ENCODE measurements around the gene SFMBT2.

SFMBT2 gene

DNA sequence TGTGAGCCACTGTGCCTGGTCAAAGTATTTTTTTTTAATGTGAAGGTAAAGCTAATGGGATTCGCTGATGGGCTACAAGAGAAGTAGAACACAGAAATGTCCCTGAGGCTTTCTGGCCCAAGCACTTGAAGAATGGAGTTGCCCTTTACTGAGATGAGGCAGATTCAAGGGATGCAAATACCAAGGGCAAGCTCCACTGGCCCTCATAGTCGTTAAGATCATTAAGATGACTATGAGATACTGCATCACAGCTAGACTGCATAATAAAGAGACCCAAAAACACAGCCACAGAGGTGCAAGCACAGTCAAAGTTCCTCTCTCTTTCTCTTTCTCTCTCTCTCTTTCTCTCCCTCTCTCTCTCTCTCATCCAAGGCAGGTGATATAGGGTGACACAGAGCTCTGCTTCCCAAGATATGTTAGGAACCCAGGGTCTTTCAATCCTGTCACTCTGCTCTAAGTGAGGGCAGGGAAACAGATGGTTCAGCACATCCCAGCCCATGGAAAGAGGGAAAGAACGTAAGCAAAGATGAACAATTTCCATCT lies 117.4 kb downstream of the SFMBT2 start:
- Histone ChIP-seq H3K27ac (no peak overlapping the region), H3K4me2 (no peak overlapping the region), H3K4me1 (ENCODE audit: low read depth, poor library complexity, severe bottlenecking) (peaks cover 8% of the 10 kb centered on the region), H3K9ac (no peak overlapping the region), H3K79me2 (ENCODE audit: insufficient read depth, low read depth) (peaks cover 93% of the 10 kb centered on the region), H2AFZ (ENCODE audit: low read depth) (no peak overlapping the region), H3K4me3 (IDR thresholded peaks at IDR 0.05; ENCODE audit: insufficient read depth, low read depth, low read length) (no peak overlapping the region), H4K20me1 (ENCODE audit: insufficient read depth) (peaks cover 19% of the 10 kb centered on the region; the same call in 1 of the 2 replicates), H3K36me3 (ENCODE audit: insufficient read depth) (no peaks in the 10 kb centered on the region), H3K27me3 (ENCODE audit: insufficient read depth, low read depth) (no peaks in the 10 kb centered on the region)
- TF ChIP-seq, protein P1, sequence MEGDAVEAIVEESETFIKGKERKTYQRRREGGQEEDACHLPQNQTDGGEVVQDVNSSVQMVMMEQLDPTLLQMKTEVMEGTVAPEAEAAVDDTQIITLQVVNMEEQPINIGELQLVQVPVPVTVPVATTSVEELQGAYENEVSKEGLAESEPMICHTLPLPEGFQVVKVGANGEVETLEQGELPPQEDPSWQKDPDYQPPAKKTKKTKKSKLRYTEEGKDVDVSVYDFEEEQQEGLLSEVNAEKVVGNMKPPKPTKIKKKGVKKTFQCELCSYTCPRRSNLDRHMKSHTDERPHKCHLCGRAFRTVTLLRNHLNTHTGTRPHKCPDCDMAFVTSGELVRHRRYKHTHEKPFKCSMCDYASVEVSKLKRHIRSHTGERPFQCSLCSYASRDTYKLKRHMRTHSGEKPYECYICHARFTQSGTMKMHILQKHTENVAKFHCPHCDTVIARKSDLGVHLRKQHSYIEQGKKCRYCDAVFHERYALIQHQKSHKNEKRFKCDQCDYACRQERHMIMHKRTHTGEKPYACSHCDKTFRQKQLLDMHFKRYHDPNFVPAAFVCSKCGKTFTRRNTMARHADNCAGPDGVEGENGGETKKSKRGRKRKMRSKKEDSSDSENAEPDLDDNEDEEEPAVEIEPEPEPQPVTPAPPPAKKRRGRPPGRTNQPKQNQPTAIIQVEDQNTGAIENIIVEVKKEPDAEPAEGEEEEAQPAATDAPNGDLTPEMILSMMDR (conservative IDR thresholded peaks at IDR 0.05; ENCODE audit: low read depth, low read length), result no peak

DNA sequence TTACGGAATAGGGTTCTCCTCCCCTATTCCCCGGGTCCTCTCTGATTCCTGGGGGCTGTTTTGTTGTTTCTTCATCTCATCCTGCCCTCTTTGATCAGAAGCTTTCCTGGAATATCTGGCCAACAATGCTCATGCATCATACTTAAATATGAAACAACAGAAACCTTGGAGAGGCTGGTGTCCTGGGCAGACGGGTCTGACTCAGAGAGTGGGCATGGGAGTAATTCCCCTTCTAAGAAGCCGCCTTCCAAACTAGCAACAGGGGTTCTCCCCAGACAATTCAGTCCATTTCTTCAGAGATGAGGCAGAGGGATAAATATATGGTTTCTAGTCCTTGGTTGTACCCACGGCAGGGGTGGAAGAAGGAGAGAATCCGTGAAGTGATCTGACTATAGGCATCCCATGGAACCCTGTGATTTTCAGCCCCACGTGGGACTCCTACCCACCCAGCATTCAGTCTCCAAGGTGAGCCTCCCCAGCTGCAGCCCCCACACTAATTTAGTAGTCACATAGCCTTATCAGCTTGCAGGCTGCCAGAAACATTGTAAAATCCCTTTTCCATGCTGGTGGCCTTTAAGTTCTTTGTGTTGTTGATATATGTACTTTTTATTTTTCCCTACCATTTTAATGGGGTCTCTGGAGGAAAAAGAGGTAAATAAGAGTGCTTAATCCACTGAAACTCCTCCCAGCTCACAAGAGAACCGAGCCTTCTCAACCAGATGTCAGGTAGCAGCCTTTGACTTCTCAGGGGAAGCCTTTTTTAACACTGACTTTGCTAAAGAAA lies 119.2 kb downstream of the SFMBT2 start:
- H4K20me1 ChIP-seq (ENCODE audit: insufficient read depth), result peaks cover 25% of the 10 kb centered on the region; the same call in 1 of the 2 replicates
- H3K79me2 ChIP-seq (ENCODE audit: insufficient read depth, low read depth), result peaks cover 89% of the 10 kb centered on the region
- H3K36me3 ChIP-seq (ENCODE audit: insufficient read depth), result no peaks in the 10 kb centered on the region
- TF ChIP-seq, protein P1 (conservative IDR thresholded peaks at IDR 0.05; ENCODE audit: low read depth, low read length), result no peak
- no peak overlapping the region for H3K9ac ChIP-seq
- no peak overlapping the region for H3K27ac ChIP-seq
- H3K4me3 ChIP-seq (IDR thresholded peaks at IDR 0.05; ENCODE audit: insufficient read depth, low read depth, low read length), result no peak overlapping the region
- peaks cover 15% of the 10 kb centered on the region for H3K4me1 ChIP-seq (ENCODE audit: low read depth, poor library complexity, severe bottlenecking)
- H3K27me3 ChIP-seq (ENCODE audit: insufficient read depth, low read depth), result no peaks in the 10 kb centered on the region
- H2AFZ ChIP-seq (ENCODE audit: low read depth), result no peak overlapping the region
- no peak overlapping the region for H3K4me2 ChIP-seq

DNA sequence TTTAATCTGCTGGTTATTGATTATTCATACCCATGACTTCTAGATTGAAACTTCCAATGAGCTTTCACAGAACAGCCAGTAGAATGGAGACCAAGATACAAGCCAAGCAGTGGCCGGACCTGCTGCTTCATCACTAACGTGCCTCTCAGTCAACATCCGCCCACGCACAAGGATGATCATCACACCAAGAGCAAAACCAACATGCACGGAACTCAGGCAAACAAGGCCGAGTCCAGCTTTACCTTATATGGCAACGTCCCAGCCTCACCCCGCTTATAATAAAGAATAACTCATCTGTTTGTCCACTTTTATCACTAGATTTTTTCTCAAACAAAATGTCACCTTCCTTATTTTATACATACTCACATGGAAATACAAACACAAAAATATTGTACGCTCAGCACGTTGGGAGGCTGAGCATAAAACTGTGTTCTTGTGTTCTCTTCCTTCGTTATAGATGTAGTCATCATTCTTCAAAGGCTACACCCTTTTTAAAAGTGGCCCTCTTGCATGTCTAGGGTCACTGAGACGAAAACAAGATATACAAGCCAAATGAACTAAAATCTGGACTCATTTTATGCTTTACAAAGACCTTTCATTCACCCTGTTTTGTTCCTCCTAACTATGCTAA lies 122.7 kb downstream of the SFMBT2 start:
- Histone ChIP-seq H3K4me2 (no peak overlapping the region), H4K20me1 (ENCODE audit: insufficient read depth) (peaks cover 40% of the 10 kb centered on the region), H3K4me1 (ENCODE audit: low read depth, poor library complexity, severe bottlenecking) (peaks cover 33% of the 10 kb centered on the region), H3K79me2 (ENCODE audit: insufficient read depth, low read depth) (peaks cover 75% of the 10 kb centered on the region), H3K27me3 (ENCODE audit: insufficient read depth, low read depth) (no peaks in the 10 kb centered on the region), H3K36me3 (ENCODE audit: insufficient read depth) (no peaks in the 10 kb centered on the region), H3K9ac (no peak overlapping the region), H3K4me3 (IDR thresholded peaks at IDR 0.05; ENCODE audit: insufficient read depth, low read depth, low read length) (no peak overlapping the region), H2AFZ (ENCODE audit: low read depth) (no peak overlapping the region), H3K27ac (no peak overlapping the region)
- TF ChIP-seq, protein P1 (conservative IDR thresholded peaks at IDR 0.05; ENCODE audit: low read depth, low read length), result no peak

DNA sequence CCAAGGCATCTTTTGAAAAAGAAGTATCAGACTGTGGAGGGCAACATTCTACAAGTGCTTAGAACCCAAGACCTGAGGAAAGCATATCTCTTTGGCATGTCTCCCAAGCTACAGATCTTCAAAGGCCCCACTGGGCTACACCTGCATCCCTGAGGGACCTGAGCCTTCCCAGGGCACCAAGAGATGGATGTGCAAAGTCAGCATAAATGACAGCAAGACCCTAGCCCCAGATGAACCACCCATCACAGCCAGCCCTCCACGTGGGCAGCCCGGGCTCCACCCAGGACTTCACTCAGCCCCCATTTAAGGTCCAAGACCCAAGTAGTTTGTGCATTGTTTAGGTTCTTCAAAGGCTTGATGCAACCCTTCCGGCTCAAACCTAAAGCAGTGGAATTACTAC lies 123.5 kb downstream of the SFMBT2 start:
- Histone ChIP-seq H4K20me1 (ENCODE audit: insufficient read depth) (peaks cover 37% of the 10 kb centered on the region), H3K36me3 (ENCODE audit: insufficient read depth) (no peaks in the 10 kb centered on the region), H3K27ac (no peak overlapping the region), H3K4me1 (ENCODE audit: low read depth, poor library complexity, severe bottlenecking) (peaks cover 33% of the 10 kb centered on the region), H3K9ac (no peak overlapping the region), H3K4me2 (no peak overlapping the region), H2AFZ (ENCODE audit: low read depth) (no peak overlapping the region), H3K27me3 (ENCODE audit: insufficient read depth, low read depth) (no peaks in the 10 kb centered on the region), H3K4me3 (IDR thresholded peaks at IDR 0.05; ENCODE audit: insufficient read depth, low read depth, low read length) (no peak overlapping the region), H3K79me2 (ENCODE audit: insufficient read depth, low read depth) (peaks cover 74% of the 10 kb centered on the region)
- TF ChIP-seq, protein P1 (conservative IDR thresholded peaks at IDR 0.05; ENCODE audit: low read depth, low read length), result no peak

Data from KMS-11 (cell line).